ENCODE measurements around the gene SH3BP5.
"Not testable (repeated sequence)": the region's sequence is repeated elsewhere in the genome, so short reads cannot be mapped to it uniquely, and the experiment has no call there.

Gene SH3BP5

GRCh38 chr3:15332405-15333098, at the start of gene SH3BP5:
Gene SH3BP5, minus strand, starts transcription at chr3:15332586. Its CDS starts 178 bp downstream, at chr3:15332408.
- DNase-seq (ENCODE audit: low spot score), result peak; percentile 63

- no peak for DNase-seq (ENCODE audit: low spot score)
These were observed 48.8 kb upstream of the SH3BP5 start for GRCh38 chr3:15380980-15381890.

- peak; percentile 87 for DNase-seq (ENCODE audit: low spot score)
These were observed 45.8 kb upstream of the SH3BP5 start for GRCh38 chr3:15377961-15378791.

- no peak for DNase-seq (ENCODE audit: low spot score)
These were observed 43.1 kb upstream of the SH3BP5 start for GRCh38 chr3:15375461-15376000.

- DNase-seq (ENCODE audit: low spot score), result no peak
These were observed 40.5 kb upstream of the SH3BP5 start for GRCh38 chr3:15372918-15373317.

GRCh38 chr3:15368561-15369135, 36.3 kb upstream of the SH3BP5 start:
- DNase-seq (ENCODE audit: low spot score), result no peak

- DNase-seq (ENCODE audit: low spot score), result no peak
These were observed 34.7 kb upstream of the SH3BP5 start for GRCh38 chr3:15367059-15367458.

- DNase-seq (ENCODE audit: low spot score), result not testable (repeated sequence)
These were observed 31.7 kb upstream of the SH3BP5 start for GRCh38 chr3:15364078-15364477.

GRCh38 chr3:15361494-15362214, 29.3 kb upstream of the SH3BP5 start:
- DNase-seq (ENCODE audit: low spot score), result no peak

GRCh38 chr3:15360788-15361493, 28.6 kb upstream of the SH3BP5 start:
- no peak for DNase-seq (ENCODE audit: low spot score)

GRCh38 chr3:15359677-15360397, 27.5 kb upstream of the SH3BP5 start:
- DNase-seq (ENCODE audit: low spot score), result no peak

GRCh38 chr3:15356651-15357061, 24.3 kb upstream of the SH3BP5 start:
- not testable (repeated sequence) for DNase-seq (ENCODE audit: low spot score)

GRCh38 chr3:15356176-15356575, 23.8 kb upstream of the SH3BP5 start:
- no peak for DNase-seq (ENCODE audit: low spot score)

GRCh38 chr3:15355086-15355485, 22.7 kb upstream of the SH3BP5 start:
- no peak for DNase-seq (ENCODE audit: low spot score)

- DNase-seq (ENCODE audit: low spot score), result no peak
These were observed 22.1 kb upstream of the SH3BP5 start for GRCh38 chr3:15354485-15354884.

GRCh38 chr3:15350141-15350540, 17.8 kb upstream of the SH3BP5 start:
- DNase-seq (ENCODE audit: low spot score), result no peak

- not testable (repeated sequence) for DNase-seq (ENCODE audit: low spot score)
These were observed 17.1 kb upstream of the SH3BP5 start for GRCh38 chr3:15349438-15349837.

- DNase-seq (ENCODE audit: low spot score), result no peak
These were observed 15.9 kb upstream of the SH3BP5 start for GRCh38 chr3:15348246-15348645.

GRCh38 chr3:15347737-15348110, 15.3 kb upstream of the SH3BP5 start:
- peak; percentile 52 for DNase-seq (ENCODE audit: low spot score)
